Measurements from ENCODE around the gene GINS1.

The GINS1 gene

DNA sequence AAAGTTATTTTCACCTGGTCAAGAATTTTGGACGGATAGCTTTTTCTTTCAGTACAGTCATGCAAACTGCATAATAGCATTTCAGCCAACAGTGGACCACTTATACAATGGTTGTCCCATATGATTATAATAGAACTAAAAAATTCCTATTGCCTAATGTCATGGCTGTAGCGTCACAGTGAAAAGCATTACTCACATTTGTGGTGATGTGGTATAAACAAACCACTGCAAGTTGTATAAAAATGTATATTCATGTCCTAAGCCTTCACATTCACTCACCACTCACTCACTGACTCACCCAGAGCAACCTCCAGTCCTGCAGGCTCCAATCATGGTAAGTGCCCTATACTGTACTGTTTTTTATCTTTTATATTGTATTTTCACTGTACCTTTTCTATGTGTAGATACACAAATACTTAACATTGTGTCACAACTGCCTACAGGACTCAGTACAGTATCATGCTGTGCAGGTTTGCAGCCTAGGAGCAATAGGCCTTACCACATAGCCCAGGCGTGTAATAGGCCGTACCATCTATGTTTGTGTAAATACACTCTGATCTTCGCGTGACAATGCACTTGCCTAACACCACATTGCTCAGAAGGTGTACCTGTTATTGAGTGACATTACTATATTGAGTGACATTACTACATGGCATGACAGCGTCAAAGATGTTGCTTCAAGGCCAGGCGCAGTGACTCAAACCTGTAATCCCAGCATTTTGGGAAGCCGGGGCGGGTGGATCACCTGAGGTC, 34.7 kb upstream of the GINS1 start:
- no peak for TF ChIP-seq EZH2 (optimal IDR thresholded peaks at IDR 0.05; ENCODE audit: low read depth, low read length)
- TF ChIP-seq EZH2phosphoT487 (IDR thresholded peaks at IDR 0.05; ENCODE audit: low read length): no peak
- TF ChIP-seq, protein P1, sequence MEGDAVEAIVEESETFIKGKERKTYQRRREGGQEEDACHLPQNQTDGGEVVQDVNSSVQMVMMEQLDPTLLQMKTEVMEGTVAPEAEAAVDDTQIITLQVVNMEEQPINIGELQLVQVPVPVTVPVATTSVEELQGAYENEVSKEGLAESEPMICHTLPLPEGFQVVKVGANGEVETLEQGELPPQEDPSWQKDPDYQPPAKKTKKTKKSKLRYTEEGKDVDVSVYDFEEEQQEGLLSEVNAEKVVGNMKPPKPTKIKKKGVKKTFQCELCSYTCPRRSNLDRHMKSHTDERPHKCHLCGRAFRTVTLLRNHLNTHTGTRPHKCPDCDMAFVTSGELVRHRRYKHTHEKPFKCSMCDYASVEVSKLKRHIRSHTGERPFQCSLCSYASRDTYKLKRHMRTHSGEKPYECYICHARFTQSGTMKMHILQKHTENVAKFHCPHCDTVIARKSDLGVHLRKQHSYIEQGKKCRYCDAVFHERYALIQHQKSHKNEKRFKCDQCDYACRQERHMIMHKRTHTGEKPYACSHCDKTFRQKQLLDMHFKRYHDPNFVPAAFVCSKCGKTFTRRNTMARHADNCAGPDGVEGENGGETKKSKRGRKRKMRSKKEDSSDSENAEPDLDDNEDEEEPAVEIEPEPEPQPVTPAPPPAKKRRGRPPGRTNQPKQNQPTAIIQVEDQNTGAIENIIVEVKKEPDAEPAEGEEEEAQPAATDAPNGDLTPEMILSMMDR (IDR thresholded peaks at IDR 0.05; ENCODE audit: low read length): no peak
- peaks cover 100% of the 10 kb centered on the region for H3K79me2 ChIP-seq (ENCODE audit: low read length)
- H3K9me3 ChIP-seq (replicated peaks; ENCODE audit: insufficient read depth, low read length): no peaks in the 10 kb centered on the region
- no peak overlapping the region for H2AFZ ChIP-seq (ENCODE audit: low read length)
- no peak overlapping the region for H3K4me2 ChIP-seq (ENCODE audit: low read depth, low read length)
- H3K9ac ChIP-seq (ENCODE audit: low read length): no peak overlapping the region
- no peaks in the 10 kb centered on the region for H3K9me2 ChIP-seq (replicated peaks; ENCODE audit: insufficient read depth, low read length)
- no peaks in the 10 kb centered on the region for H3K27me3 ChIP-seq (replicated peaks; ENCODE audit: insufficient read depth, low read length)
- H3K4me1 ChIP-seq (ENCODE audit: low read length): no peaks in the 10 kb centered on the region
- no peaks in the 10 kb centered on the region for H3F3A ChIP-seq (ENCODE audit: insufficient read depth, low read length)
- no peak for DNase-seq
- H3K36me3 ChIP-seq (replicated peaks; ENCODE audit: insufficient read depth, low read length): no peaks in the 10 kb centered on the region
- H3K27ac ChIP-seq (ENCODE audit: low read length): no peak overlapping the region
- no peak overlapping the region for H3K4me3 ChIP-seq (ENCODE audit: low read length)
- peaks cover 13% of the 10 kb centered on the region for H4K20me1 ChIP-seq (ENCODE audit: insufficient read depth, low read length)

DNA sequence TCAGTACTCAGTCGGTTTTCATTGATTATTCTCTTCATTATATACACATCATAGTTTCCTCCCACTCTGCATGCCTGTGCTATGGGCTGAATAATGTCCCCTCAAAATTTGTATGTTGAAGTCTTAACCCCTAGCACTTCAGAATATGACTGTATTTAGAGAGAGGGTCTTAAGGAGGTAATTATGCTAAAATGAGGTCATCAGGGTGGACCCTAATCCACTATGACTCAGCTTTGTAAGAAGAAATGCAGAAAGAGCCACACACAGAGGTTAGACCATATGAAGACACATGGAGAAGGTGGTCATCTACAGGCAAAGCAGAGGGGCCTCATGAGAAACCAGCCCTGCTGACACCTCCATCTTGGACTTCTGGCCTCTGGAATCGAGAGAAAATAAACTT, 32.6 kb upstream of the GINS1 start:
- Histone ChIP-seq H3K27ac (ENCODE audit: low read length) (no peak overlapping the region), H3K9ac (ENCODE audit: low read length) (no peak overlapping the region), H4K20me1 (ENCODE audit: insufficient read depth, low read length) (peaks cover 13% of the 10 kb centered on the region; the same call in 1 of the 2 replicates), H2AFZ (ENCODE audit: low read length) (no peak overlapping the region), H3K79me2 (ENCODE audit: low read length) (peaks cover 100% of the 10 kb centered on the region), H3K4me1 (ENCODE audit: low read length) (no peaks in the 10 kb centered on the region), H3K36me3 (replicated peaks; ENCODE audit: insufficient read depth, low read length) (no peaks in the 10 kb centered on the region), H3K9me2 (replicated peaks; ENCODE audit: insufficient read depth, low read length) (no peaks in the 10 kb centered on the region), H3K4me3 (ENCODE audit: low read length) (no peak overlapping the region), H3K4me2 (ENCODE audit: low read depth, low read length) (no peak overlapping the region), H3K27me3 (replicated peaks; ENCODE audit: insufficient read depth, low read length) (no peaks in the 10 kb centered on the region), H3K9me3 (replicated peaks; ENCODE audit: insufficient read depth, low read length) (no peaks in the 10 kb centered on the region), H3F3A (ENCODE audit: insufficient read depth, low read length) (no peaks in the 10 kb centered on the region)
- TF ChIP-seq, protein P1 (IDR thresholded peaks at IDR 0.05; ENCODE audit: low read length): no peak
- TF ChIP-seq EZH2phosphoT487 (IDR thresholded peaks at IDR 0.05; ENCODE audit: low read length) (no peak), EZH2 (optimal IDR thresholded peaks at IDR 0.05; ENCODE audit: low read depth, low read length) (no peak)
- no peak for DNase-seq

DNA sequence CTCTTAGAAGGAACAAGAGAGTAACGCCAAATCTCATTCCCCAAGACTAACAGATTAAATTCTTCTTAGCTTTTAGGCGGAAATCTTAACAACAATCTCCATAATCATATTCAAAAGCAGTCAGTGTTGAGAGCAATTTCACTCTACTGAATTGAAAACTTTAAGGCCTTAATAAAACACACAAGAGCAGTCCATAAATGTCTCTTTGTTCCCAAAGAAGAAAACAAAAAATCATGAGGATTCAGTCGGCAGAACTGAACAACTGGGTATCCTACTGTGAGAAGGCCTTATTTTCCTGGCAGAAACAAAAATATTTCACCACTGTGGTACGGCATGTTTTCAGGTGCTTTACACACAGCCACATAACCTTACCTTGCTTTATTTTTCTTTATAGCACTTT, 31.2 kb upstream of the GINS1 start:
- Histone ChIP-seq H3K9ac (ENCODE audit: low read length) (no peak overlapping the region), H3K4me2 (ENCODE audit: low read depth, low read length) (no peak overlapping the region), H3K79me2 (ENCODE audit: low read length) (peaks cover 100% of the 10 kb centered on the region), H3K9me2 (replicated peaks; ENCODE audit: insufficient read depth, low read length) (no peaks in the 10 kb centered on the region), H3K27ac (ENCODE audit: low read length) (no peak overlapping the region), H3K4me3 (ENCODE audit: low read length) (no peak overlapping the region), H3K27me3 (replicated peaks; ENCODE audit: insufficient read depth, low read length) (no peaks in the 10 kb centered on the region), H3F3A (ENCODE audit: insufficient read depth, low read length) (no peaks in the 10 kb centered on the region), H2AFZ (ENCODE audit: low read length) (no peak overlapping the region), H3K36me3 (replicated peaks; ENCODE audit: insufficient read depth, low read length) (no peaks in the 10 kb centered on the region), H4K20me1 (ENCODE audit: insufficient read depth, low read length) (peaks cover 10% of the 10 kb centered on the region; the same call in 1 of the 2 replicates), H3K9me3 (replicated peaks; ENCODE audit: insufficient read depth, low read length) (no peaks in the 10 kb centered on the region), H3K4me1 (ENCODE audit: low read length) (no peaks in the 10 kb centered on the region)
- no peak for TF ChIP-seq EZH2phosphoT487 (IDR thresholded peaks at IDR 0.05; ENCODE audit: low read length)
- TF ChIP-seq, protein P1 (IDR thresholded peaks at IDR 0.05; ENCODE audit: low read length): no peak
- TF ChIP-seq EZH2 (optimal IDR thresholded peaks at IDR 0.05; ENCODE audit: low read depth, low read length): no peak
- DNase-seq: no peak
